ENCODE measurements around the gene HEATR9.

HEATR9 gene

GRCh38 chr17:35870906-35871819, 2.5 kb upstream of the HEATR9 start:
- no peaks in the 10 kb centered on the region for H3K36me3 ChIP-seq (ENCODE audit: control insufficient read depth, insufficient read depth, low read length)
- no peaks in the 10 kb centered on the region for H3K9me3 ChIP-seq (ENCODE audit: control insufficient read depth, low read length)
- no peak overlapping the region for H3K4me3 ChIP-seq (ENCODE audit: low read length)
- no peaks in the 10 kb centered on the region for H3K4me1 ChIP-seq (ENCODE audit: control insufficient read depth, insufficient read depth, low read length)
- H3K9ac ChIP-seq (ENCODE audit: low read length) = no peak overlapping the region
- no peaks in the 10 kb centered on the region for H3K27me3 ChIP-seq (ENCODE audit: control insufficient read depth, insufficient read depth, low read length)

- no peak overlapping the region for H3K9ac ChIP-seq (ENCODE audit: low read length)
- no peaks in the 10 kb centered on the region for H3K4me1 ChIP-seq (ENCODE audit: control insufficient read depth, insufficient read depth, low read length)
- H3K27me3 ChIP-seq (ENCODE audit: control insufficient read depth, insufficient read depth, low read length) = no peaks in the 10 kb centered on the region
- H3K4me3 ChIP-seq (ENCODE audit: low read length) = no peak overlapping the region
- no peaks in the 10 kb centered on the region for H3K36me3 ChIP-seq (ENCODE audit: control insufficient read depth, insufficient read depth, low read length)
- no peaks in the 10 kb centered on the region for H3K9me3 ChIP-seq (ENCODE audit: control insufficient read depth, low read length)
Measured at GRCh38 chr17:35867574-35867973, 1.1 kb downstream of the HEATR9 start.

GRCh38 chr17:35866341-35866950, 2.2 kb downstream of the HEATR9 start:
- H3K9me3 ChIP-seq (ENCODE audit: control insufficient read depth, low read length) = no peaks in the 10 kb centered on the region
- no peak overlapping the region for H3K4me3 ChIP-seq (ENCODE audit: low read length)
- H3K9ac ChIP-seq (ENCODE audit: low read length) = no peak overlapping the region
- no peaks in the 10 kb centered on the region for H3K27me3 ChIP-seq (ENCODE audit: control insufficient read depth, insufficient read depth, low read length)
- no peaks in the 10 kb centered on the region for H3K4me1 ChIP-seq (ENCODE audit: control insufficient read depth, insufficient read depth, low read length)
- H3K36me3 ChIP-seq (ENCODE audit: control insufficient read depth, insufficient read depth, low read length) = no peaks in the 10 kb centered on the region

GRCh38 chr17:35865412-35866340, 3.0 kb downstream of the HEATR9 start:
- no peaks in the 10 kb centered on the region for H3K4me1 ChIP-seq (ENCODE audit: control insufficient read depth, insufficient read depth, low read length)
- H3K9ac ChIP-seq (ENCODE audit: low read length) = no peak overlapping the region
- H3K36me3 ChIP-seq (ENCODE audit: control insufficient read depth, insufficient read depth, low read length) = no peaks in the 10 kb centered on the region
- no peaks in the 10 kb centered on the region for H3K27me3 ChIP-seq (ENCODE audit: control insufficient read depth, insufficient read depth, low read length)
- no peaks in the 10 kb centered on the region for H3K9me3 ChIP-seq (ENCODE audit: control insufficient read depth, low read length)
- H3K4me3 ChIP-seq (ENCODE audit: low read length) = no peak overlapping the region

GRCh38 chr17:35864853-35865252, 3.8 kb downstream of the HEATR9 start:
- H3K27me3 ChIP-seq (ENCODE audit: control insufficient read depth, insufficient read depth, low read length) = no peaks in the 10 kb centered on the region
- H3K4me3 ChIP-seq (ENCODE audit: low read length) = no peak overlapping the region
- no peaks in the 10 kb centered on the region for H3K36me3 ChIP-seq (ENCODE audit: control insufficient read depth, insufficient read depth, low read length)
- no peak overlapping the region for H3K9ac ChIP-seq (ENCODE audit: low read length)
- no peaks in the 10 kb centered on the region for H3K9me3 ChIP-seq (ENCODE audit: control insufficient read depth, low read length)
- H3K4me1 ChIP-seq (ENCODE audit: control insufficient read depth, insufficient read depth, low read length) = no peaks in the 10 kb centered on the region

GRCh38 chr17:35856603-35857002, 12.1 kb downstream of the HEATR9 start:
- Histone ChIP-seq H3K4me1 (ENCODE audit: control insufficient read depth, insufficient read depth, low read length) (no peaks in the 10 kb centered on the region), H3K27me3 (ENCODE audit: control insufficient read depth, insufficient read depth, low read length) (no peaks in the 10 kb centered on the region), H3K4me3 (ENCODE audit: low read length) (no peak overlapping the region), H3K9me3 (ENCODE audit: control insufficient read depth, low read length) (no peaks in the 10 kb centered on the region), H3K9ac (ENCODE audit: low read length) (no peak overlapping the region), H3K36me3 (ENCODE audit: control insufficient read depth, insufficient read depth, low read length) (no peaks in the 10 kb centered on the region)

GRCh38 chr17:35855965-35856364, 12.7 kb downstream of the HEATR9 start:
- no peak overlapping the region for H3K9ac ChIP-seq (ENCODE audit: low read length)
- H3K27me3 ChIP-seq (ENCODE audit: control insufficient read depth, insufficient read depth, low read length) = no peaks in the 10 kb centered on the region
- no peaks in the 10 kb centered on the region for H3K36me3 ChIP-seq (ENCODE audit: control insufficient read depth, insufficient read depth, low read length)
- no peak overlapping the region for H3K4me3 ChIP-seq (ENCODE audit: low read length)
- H3K4me1 ChIP-seq (ENCODE audit: control insufficient read depth, insufficient read depth, low read length) = no peaks in the 10 kb centered on the region
- H3K9me3 ChIP-seq (ENCODE audit: control insufficient read depth, low read length) = no peaks in the 10 kb centered on the region

- H3K36me3 ChIP-seq (ENCODE audit: control insufficient read depth, insufficient read depth, low read length) = no peaks in the 10 kb centered on the region
- no peak overlapping the region for H3K4me3 ChIP-seq (ENCODE audit: low read length)
- H3K9me3 ChIP-seq (ENCODE audit: control insufficient read depth, low read length) = no peaks in the 10 kb centered on the region
- no peaks in the 10 kb centered on the region for H3K27me3 ChIP-seq (ENCODE audit: control insufficient read depth, insufficient read depth, low read length)
- no peak overlapping the region for H3K9ac ChIP-seq (ENCODE audit: low read length)
- H3K4me1 ChIP-seq (ENCODE audit: control insufficient read depth, insufficient read depth, low read length) = no peaks in the 10 kb centered on the region
Measured at GRCh38 chr17:35849469-35850348, 19.0 kb downstream of the HEATR9 start.

GRCh38 chr17:35847633-35848373, 20.9 kb downstream of the HEATR9 start:
- H3K9me3 ChIP-seq (ENCODE audit: control insufficient read depth, low read length) = no peaks in the 10 kb centered on the region
- no peaks in the 10 kb centered on the region for H3K4me1 ChIP-seq (ENCODE audit: control insufficient read depth, insufficient read depth, low read length)
- no peaks in the 10 kb centered on the region for H3K36me3 ChIP-seq (ENCODE audit: control insufficient read depth, insufficient read depth, low read length)
- no peak overlapping the region for H3K9ac ChIP-seq (ENCODE audit: low read length)
- H3K4me3 ChIP-seq (ENCODE audit: low read length) = no peak overlapping the region
- no peaks in the 10 kb centered on the region for H3K27me3 ChIP-seq (ENCODE audit: control insufficient read depth, insufficient read depth, low read length)

GRCh38 chr17:35847006-35847405, 21.7 kb downstream of the HEATR9 start:
- no peak overlapping the region for H3K4me3 ChIP-seq (ENCODE audit: low read length)
- H3K27me3 ChIP-seq (ENCODE audit: control insufficient read depth, insufficient read depth, low read length) = no peaks in the 10 kb centered on the region
- no peak overlapping the region for H3K9ac ChIP-seq (ENCODE audit: low read length)
- H3K4me1 ChIP-seq (ENCODE audit: control insufficient read depth, insufficient read depth, low read length) = no peaks in the 10 kb centered on the region
- no peaks in the 10 kb centered on the region for H3K36me3 ChIP-seq (ENCODE audit: control insufficient read depth, insufficient read depth, low read length)
- H3K9me3 ChIP-seq (ENCODE audit: control insufficient read depth, low read length) = no peaks in the 10 kb centered on the region
